ENCODE data around the gene SLC23A2.

- no peak for TF ChIP-seq CTCF (conservative IDR thresholded peaks at IDR 0.05)
- TF ChIP-seq EZH2 (IDR thresholded peaks at IDR 0.05; ENCODE audit: low read depth), result no peak
Measured at GRCh38 chr20:4812641-4813075, 188.7 kb downstream of the SLC23A2 start.

Data from PC-9 (cell line).